Suppressor macrophage treated with lipopolysaccharide for 1 hour (primary cell): ENCODE measurements around the gene PKNOX1.
"Not testable (repeated sequence)": the region's sequence is repeated elsewhere in the genome, so short reads cannot be mapped to it uniquely, and the experiment has no call there.

Experiments used
- DNase-seq, 3 donors: peaks; one replicate each; pipeline ENCODE4 v3.0.0-alpha.2; 2020 to 2022

PKNOX1 gene

GRCh38 chr21:43021756-43022600 lies 47.6 kb downstream of the PKNOX1 start:
- no peak for DNase-seq

- no peak for DNase-seq
Measured at GRCh38 chr21:43023175-43023574, 48.8 kb downstream of the PKNOX1 start.

GRCh38 chr21:43024439-43025136 lies 50.2 kb downstream of the PKNOX1 start:
- no peak for DNase-seq

- DNase-seq, result no peak
Measured at GRCh38 chr21:43025636-43026180, 51.3 kb downstream of the PKNOX1 start.

GRCh38 chr21:43027846-43028731 lies 53.7 kb downstream of the PKNOX1 start:
- no peak for DNase-seq

- no peak for DNase-seq
Measured at GRCh38 chr21:43029785-43030184, 55.4 kb downstream of the PKNOX1 start.

- DNase-seq, result no peak
Measured at GRCh38 chr21:43031121-43031619, 56.8 kb downstream of the PKNOX1 start.

- peak in 2 of 3 donors; percentile 23 to 41 for DNase-seq
Measured at GRCh38 chr21:43034101-43034500, 59.7 kb downstream of the PKNOX1 start.

- DNase-seq, result no peak
Measured at GRCh38 chr21:43034826-43035225, 60.5 kb downstream of the PKNOX1 start.

GRCh38 chr21:43036889-43037288 lies 62.5 kb downstream of the PKNOX1 start:
- not testable (repeated sequence) for DNase-seq

GRCh38 chr21:43037918-43038658 lies 63.7 kb downstream of the PKNOX1 start:
- not testable (repeated sequence) for DNase-seq

GRCh38 chr21:43038659-43039044 lies 64.3 kb downstream of the PKNOX1 start:
- DNase-seq, result not testable (repeated sequence)

GRCh38 chr21:43042169-43042568 lies 67.8 kb downstream of the PKNOX1 start:
- not testable (repeated sequence) for DNase-seq

GRCh38 chr21:43043291-43043690 lies 68.9 kb downstream of the PKNOX1 start:
- not testable (repeated sequence) for DNase-seq

- DNase-seq, result not testable (repeated sequence)
Measured at GRCh38 chr21:43044547-43044946, 70.2 kb downstream of the PKNOX1 start.

GRCh38 chr21:43045165-43045875 lies 71.0 kb downstream of the PKNOX1 start:
- not testable (repeated sequence) for DNase-seq

- not testable (repeated sequence) for DNase-seq
Measured at GRCh38 chr21:43045876-43046821, 71.8 kb downstream of the PKNOX1 start.

GRCh38 chr21:43053112-43053511 lies 78.8 kb downstream of the PKNOX1 start:
- not testable (repeated sequence) for DNase-seq

- DNase-seq, result not testable (repeated sequence)
Measured at GRCh38 chr21:43062955-43063664, 88.7 kb downstream of the PKNOX1 start.
